Neuronal stem cell (in vitro differentiated cells): ENCODE measurements around the gene MSH3.
"Not testable (repeated sequence)": the region's sequence is repeated elsewhere in the genome, so short reads cannot be mapped to it uniquely, and the experiment has no call there.

ENCODE experiments used
- DNase-seq: peaks from one replicate; pipeline ENCODE4 v3.0.0-alpha.2; 2013; ENCODE audit warnings: low spot score
- H2AFZ ChIP-seq: one replicate; pipeline ENCODE4 v1.6.1; 2013; ENCODE audit warnings: mild to moderate bottlenecking, low read length, inconsistent platforms
- H2AK5ac ChIP-seq: 2 replicates; pipeline ENCODE4 v1.6.1; 2013; ENCODE audit warnings: low read depth, mild to moderate bottlenecking, inconsistent platforms, low read length, moderate library complexity, mixed read lengths
- H2BK120ac ChIP-seq: 2 replicates; pipeline ENCODE4 v1.6.1; 2013; ENCODE audit warnings: low read depth, mild to moderate bottlenecking, inconsistent platforms, low read length, moderate library complexity, mixed read lengths
- H2BK12ac ChIP-seq: one replicate; pipeline ENCODE4 v1.6.1; 2013; ENCODE audit warnings: low read length, inconsistent platforms
- H2BK15ac ChIP-seq: 2 replicates; pipeline ENCODE4 v1.6.1; 2013; ENCODE audit warnings: mild to moderate bottlenecking, low read length, inconsistent platforms, mixed read lengths
- H2BK5ac ChIP-seq: one replicate; pipeline ENCODE4 v1.6.1; 2013; ENCODE audit warnings: inconsistent platforms, mild to moderate bottlenecking, low read length, moderate library complexity
- H3K14ac ChIP-seq: one replicate; pipeline ENCODE4 v1.6.1; 2013; ENCODE audit warnings: low read length, inconsistent platforms
- H3K18ac ChIP-seq: 2 replicates; pipeline ENCODE4 v1.6.1; 2013; ENCODE audit warnings: low read length, inconsistent platforms
- H3K23ac ChIP-seq: 2 replicates; pipeline ENCODE4 v1.6.1; 2013; ENCODE audit warnings: low read depth, mild to moderate bottlenecking, mixed read lengths, low read length, inconsistent platforms; ENCODE audit not compliant: poor library complexity
- H3K27ac ChIP-seq: replicated peaks from 3 replicates; pipeline ENCODE4 v1.5.1; 2013; ENCODE audit warnings: low read length, inconsistent platforms
- H3K27me3 ChIP-seq, 3 experiments: 2 replicates each; pipeline ENCODE4 v1.6.1; 2013; ENCODE audit warnings: low read length in 3 of 3, mild to moderate bottlenecking in 2 of 3, inconsistent platforms in 1 of 3, low read depth in 1 of 3, mixed read lengths in 1 of 3, moderate library complexity in 1 of 3; ENCODE audit not compliant: control insufficient read depth in 3 of 3, insufficient read depth in 3 of 3
- H3K36me3 ChIP-seq, 2 donors: replicated peaks in 1 of 2; 2 replicates each; pipeline ENCODE4 v1.6.1; 2013; ENCODE audit warnings: low read length in 2 of 2; ENCODE audit not compliant: control insufficient read depth in 2 of 2, insufficient read depth in 2 of 2
- H3K4ac ChIP-seq: 2 replicates; pipeline ENCODE4 v1.6.1; 2013; ENCODE audit warnings: inconsistent platforms, mild to moderate bottlenecking, low read length, moderate library complexity
- H3K4me1 ChIP-seq, 2 donors: 1 replicate in 1 of 2; 2 replicates in 1 of 2; pipeline ENCODE4 v1.6.1; 2013; ENCODE audit warnings: low read length in 2 of 2, low read depth in 1 of 2; ENCODE audit not compliant: control insufficient read depth in 2 of 2, insufficient read depth in 1 of 2
- H3K4me2 ChIP-seq: one replicate; pipeline ENCODE4 v1.6.1; 2013; ENCODE audit warnings: mild to moderate bottlenecking, low read length, inconsistent platforms; ENCODE audit not compliant: insufficient read depth, poor library complexity, severe bottlenecking
- H3K4me3 ChIP-seq, 2 donors: 2 replicates each; pipeline ENCODE4 v1.5.1; 2013; ENCODE audit warnings: low read length in 2 of 2, mild to moderate bottlenecking in 2 of 2, inconsistent platforms in 1 of 2, moderate library complexity in 1 of 2
- H3K79me1 ChIP-seq: one replicate; pipeline ENCODE4 v1.6.1; 2013; ENCODE audit warnings: low read depth, mild to moderate bottlenecking, inconsistent platforms, low read length, moderate library complexity
- H3K9ac ChIP-seq: one replicate; pipeline ENCODE4 v1.6.1; 2013; ENCODE audit warnings: mild to moderate bottlenecking, low read depth, low read length, inconsistent platforms; ENCODE audit not compliant: poor library complexity
- H3K9me3 ChIP-seq, 2 donors: replicated peaks in 1 of 2; 2 replicates each; pipeline versions ENCODE3 to v1.6.1; 2013; ENCODE audit warnings: low read length in 2 of 2, mild to moderate bottlenecking in 2 of 2, inconsistent platforms in 1 of 2, low read depth in 1 of 2, mixed read lengths in 1 of 2, moderate library complexity in 1 of 2; ENCODE audit not compliant: control insufficient read depth in 2 of 2, insufficient read depth in 1 of 2
- H4K8ac ChIP-seq: one replicate; pipeline ENCODE4 v1.6.1; 2013; ENCODE audit warnings: low read depth, mild to moderate bottlenecking, inconsistent platforms, low read length, moderate library complexity
- H4K91ac ChIP-seq: one replicate; pipeline ENCODE4 v1.6.1; 2013; ENCODE audit warnings: low read length, low read depth, mild to moderate bottlenecking, inconsistent platforms; ENCODE audit not compliant: poor library complexity
- WGBS, 2 donors: extraction: QIAGEN DNeasy Blood & Tissue Kit; methylation state at CpG; one replicate each; pipeline ENCODE4 v1.1.7; 2013; ENCODE audit warnings: missing lambda C conversion rate in 2 of 2, mixed read lengths in 1 of 2; ENCODE audit not compliant: insufficient read length in 2 of 2, insufficient replicate concordance in 1 of 2; ENCODE audit errors: extremely low coverage in 2 of 2; 5-methylcytosine and 5-hydroxymethylcytosine counted together

The MSH3 gene

DNA sequence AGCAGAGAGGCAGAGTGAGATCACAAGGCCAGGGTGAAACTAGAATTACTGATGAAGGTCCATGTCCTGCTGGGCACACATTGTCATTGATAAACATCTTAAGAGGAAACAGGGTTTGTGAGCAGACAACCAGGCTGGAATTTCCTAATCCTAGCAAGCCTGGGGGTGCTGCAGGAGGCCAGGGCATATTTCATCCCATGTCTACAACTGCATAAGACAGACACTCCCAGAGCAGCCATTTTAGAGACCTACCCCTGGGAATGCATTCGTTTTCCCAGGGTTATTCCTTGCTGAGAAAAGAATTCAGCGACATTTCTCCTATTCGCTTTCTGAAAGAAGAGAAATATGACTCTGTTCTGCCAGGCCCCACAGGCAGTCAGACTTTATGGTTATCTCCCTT lies 248.2 kb downstream of the MSH3 start:
- not testable (repeated sequence) for H2BK12ac ChIP-seq, H3K27ac ChIP-seq, DNase-seq, H2AFZ ChIP-seq, H3K4me3 ChIP-seq, H3K4ac ChIP-seq, H2BK120ac ChIP-seq, H3K14ac ChIP-seq, H3K23ac ChIP-seq, H2AK5ac ChIP-seq, H4K8ac ChIP-seq, H2BK5ac ChIP-seq, H3K4me1 ChIP-seq, H3K36me3 ChIP-seq, H3K9me3 ChIP-seq, H2BK15ac ChIP-seq, H3K18ac ChIP-seq, H3K9ac ChIP-seq, H3K79me1 ChIP-seq, H3K4me2 ChIP-seq, H4K91ac ChIP-seq, H3K27me3 ChIP-seq
- no CpG with 5 or more reads among the region's 3 CpGs for WGBS, 2 donors

DNA sequence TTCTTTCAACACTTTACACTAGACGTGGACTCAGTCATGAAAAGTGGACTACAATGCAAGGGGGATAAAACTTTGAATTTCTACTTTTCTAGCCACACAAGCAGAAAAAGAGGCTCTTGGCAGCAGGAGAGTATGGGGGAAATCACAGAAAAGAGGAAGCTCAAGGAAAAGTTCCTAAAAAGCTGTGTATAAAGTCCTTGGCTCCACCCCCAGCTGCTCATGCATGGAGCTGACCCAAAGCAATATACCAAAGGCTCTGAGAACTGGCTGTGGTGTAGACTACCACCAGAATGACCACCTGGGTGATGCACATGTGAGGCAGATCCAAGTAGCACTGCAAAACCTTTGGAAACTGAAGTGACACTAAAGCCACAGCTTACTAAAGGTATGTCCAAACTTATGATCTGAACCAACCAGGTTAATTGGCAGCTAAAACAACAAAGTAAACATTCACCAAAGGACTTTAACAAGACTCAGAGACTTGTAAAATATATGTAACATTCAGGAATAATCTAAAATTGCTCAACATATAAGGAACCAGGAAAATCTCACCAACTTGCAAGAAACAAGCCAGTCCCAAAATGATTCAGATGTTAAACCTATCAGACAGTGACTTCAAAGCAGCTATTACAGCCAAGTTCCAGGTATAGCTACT lies 250.2 kb downstream of the MSH3 start:
- no peak overlapping the region for H2BK15ac ChIP-seq
- H4K91ac ChIP-seq, result no peak overlapping the region
- H2BK12ac ChIP-seq, result no peak overlapping the region
- H4K8ac ChIP-seq, result no peak overlapping the region
- no peaks in the 10 kb centered on the region for H3K4me1 ChIP-seq
- WGBS, 2 donors, result no CpG with 5 or more reads among the region's 1 CpG
- H3K23ac ChIP-seq, result no peak overlapping the region
- no peak overlapping the region for H3K4me3 ChIP-seq
- peaks cover 3 to 9% of the 10 kb centered on the region in 2 donors for H3K9me3 ChIP-seq
- no peak overlapping the region for H3K4ac ChIP-seq
- H3K18ac ChIP-seq, result no peak overlapping the region
- H3K27ac ChIP-seq, result no peak overlapping the region
- DNase-seq, result no peak
- no peaks in the 10 kb centered on the region for H3K27me3 ChIP-seq
- no peaks in the 10 kb centered on the region for H3K36me3 ChIP-seq
- H2AK5ac ChIP-seq, result no peak overlapping the region
- H2AFZ ChIP-seq, result no peak overlapping the region
- H2BK120ac ChIP-seq, result no peak overlapping the region
- no peak overlapping the region for H3K14ac ChIP-seq
- H3K9ac ChIP-seq, result no peak overlapping the region
- H2BK5ac ChIP-seq, result no peak overlapping the region
- no peak overlapping the region for H3K4me2 ChIP-seq
- no peaks in the 10 kb centered on the region for H3K79me1 ChIP-seq

DNA sequence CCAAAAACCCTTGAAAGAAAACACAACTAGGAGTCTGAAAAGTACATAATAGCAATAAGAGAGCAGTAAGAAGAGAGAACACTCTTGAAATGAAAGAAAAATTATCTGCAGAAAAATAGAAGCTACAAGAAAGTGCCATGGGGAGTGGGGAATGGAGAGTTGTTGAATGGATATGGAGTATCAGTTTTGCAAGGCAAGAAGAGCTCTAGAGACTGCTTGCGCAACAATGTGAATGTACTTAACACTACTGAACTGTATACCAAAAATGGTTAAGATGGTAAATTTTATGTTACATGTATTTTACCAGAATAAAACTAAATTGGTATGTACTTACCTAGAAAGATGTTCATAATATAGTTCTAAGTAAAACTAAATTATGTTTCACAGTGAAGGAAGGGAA lies 251.0 kb downstream of the MSH3 start:
- H2AK5ac ChIP-seq, result no peak overlapping the region
- WGBS, 2 donors, result no CpG with 5 or more reads among the region's 1 CpG

GRCh38 chr5:80912479-80912878 lies 258.0 kb downstream of the MSH3 start:
- H3K27me3 ChIP-seq, result no peaks in the 10 kb centered on the region
- no peaks in the 10 kb centered on the region for H3K79me1 ChIP-seq
- H3K9me3 ChIP-seq, result no peaks in the 10 kb centered on the region
- H3K27ac ChIP-seq, result no peak overlapping the region
- no peaks in the 10 kb centered on the region for H3K4me1 ChIP-seq
- H2BK120ac ChIP-seq, result no peak overlapping the region
- no peak overlapping the region for H2AK5ac ChIP-seq
- no peak overlapping the region for H3K4ac ChIP-seq
- H3K9ac ChIP-seq, result no peak overlapping the region
- no peak overlapping the region for H3K23ac ChIP-seq
- H2BK12ac ChIP-seq, result no peak overlapping the region
- no peaks in the 10 kb centered on the region for H3K36me3 ChIP-seq
- H3K4me3 ChIP-seq, result no peak overlapping the region
- no peak overlapping the region for H4K91ac ChIP-seq
- DNase-seq, result no peak
- H2AFZ ChIP-seq, result no peak overlapping the region
- no peak overlapping the region for H3K18ac ChIP-seq
- H4K8ac ChIP-seq, result no peak overlapping the region
- no peak overlapping the region for H3K14ac ChIP-seq
- no peak overlapping the region for H2BK15ac ChIP-seq
- WGBS, 2 donors, result no CpG with 5 or more reads among the region's 3 CpGs
- H3K4me2 ChIP-seq, result no peak overlapping the region
- H2BK5ac ChIP-seq, result no peak overlapping the region

More for the DNA sequence above, 251.0 kb downstream of the MSH3 start:
- H3K4me3 ChIP-seq, result no peak overlapping the region
- no peak overlapping the region for H2BK15ac ChIP-seq
- DNase-seq, result no peak
- no peak overlapping the region for H2BK120ac ChIP-seq
- no peak overlapping the region for H2BK5ac ChIP-seq
- no peak overlapping the region for H2AFZ ChIP-seq
- H4K8ac ChIP-seq, result no peak overlapping the region
- H3K18ac ChIP-seq, result no peak overlapping the region
- no peak overlapping the region for H3K4ac ChIP-seq
- H4K91ac ChIP-seq, result no peak overlapping the region
- H3K27me3 ChIP-seq, result no peaks in the 10 kb centered on the region
- H2BK12ac ChIP-seq, result no peak overlapping the region
- no peak overlapping the region for H3K27ac ChIP-seq
- no peaks in the 10 kb centered on the region for H3K36me3 ChIP-seq
- no peak overlapping the region for H3K9ac ChIP-seq
- no peak overlapping the region for H3K4me2 ChIP-seq
- peaks cover 3 to 9% of the 10 kb centered on the region in 2 donors for H3K9me3 ChIP-seq
- no peak overlapping the region for H3K23ac ChIP-seq
- no peaks in the 10 kb centered on the region for H3K79me1 ChIP-seq
- H3K4me1 ChIP-seq, result no peaks in the 10 kb centered on the region
- no peak overlapping the region for H3K14ac ChIP-seq
